NCI-H748 treated with DMSO at 0.1 percent for 48 hours (cell line): ENCODE measurements around the gene CCR3.

Experiments
- DNase-seq: peaks from one replicate; lab custom pipeline; 2025; lab: John Stamatoyannopoulos, UW

CCR3 gene

GRCh38 chr3:46221938-46222337, 20.3 kb upstream of the CCR3 start:
- DNase-seq: no peak

DNA sequence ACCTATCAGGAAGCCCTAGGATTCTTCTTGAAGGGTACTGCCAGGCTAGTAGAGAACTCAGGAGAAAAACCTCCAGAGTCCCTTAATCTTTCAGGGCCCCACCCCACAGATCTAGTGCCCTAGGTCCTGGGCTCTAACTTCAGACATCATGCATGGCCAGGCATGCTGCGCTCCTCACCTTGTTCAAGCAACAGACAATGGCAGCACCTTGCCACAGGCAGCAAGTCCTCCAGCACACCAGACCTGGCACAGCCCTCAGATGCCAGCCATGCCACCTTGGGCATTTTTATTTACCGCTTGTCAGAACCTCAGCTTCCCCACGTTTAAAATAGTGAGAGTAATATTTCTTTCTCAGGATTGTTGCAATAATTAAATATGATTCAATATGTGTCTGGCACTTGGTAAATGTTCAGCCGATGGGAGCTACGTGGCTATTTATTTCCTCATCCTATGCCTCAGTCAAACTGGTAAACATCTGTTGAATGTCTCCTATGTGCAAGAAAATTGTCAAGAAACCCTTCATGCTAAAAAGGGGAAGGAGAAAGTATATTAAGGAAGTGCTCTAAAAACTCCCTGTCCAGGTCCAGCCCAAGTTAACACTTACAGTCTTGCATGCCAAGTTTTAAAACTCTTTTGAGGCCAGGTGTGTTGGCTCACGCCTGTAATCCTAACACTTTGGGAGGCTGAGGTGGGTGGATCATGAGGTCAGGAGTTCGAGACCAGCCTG, 19.7 kb upstream of the CCR3 start:
- DNase-seq: no peak

GRCh38 chr3:46228260-46229242, 13.7 kb upstream of the CCR3 start:
- no peak for DNase-seq

DNA sequence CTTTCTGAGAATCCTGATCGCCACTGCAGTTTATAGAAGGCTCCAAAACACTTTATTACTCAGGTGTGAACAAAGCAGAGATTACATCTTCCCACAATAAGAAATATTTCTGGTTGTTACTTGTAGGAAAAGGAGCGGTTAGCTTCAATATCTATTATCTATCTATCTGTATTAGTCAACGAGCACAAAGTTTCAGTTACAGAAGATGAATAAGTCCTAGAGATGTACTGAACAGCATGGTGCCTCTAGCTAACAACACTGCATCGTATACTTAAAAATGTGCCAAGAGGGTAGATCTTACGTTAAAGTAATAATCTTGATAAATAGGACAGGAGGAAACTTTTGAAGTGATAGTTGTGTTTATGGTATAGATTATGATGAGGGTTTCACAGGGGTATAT, 10.9 kb upstream of the CCR3 start:
- no peak for DNase-seq

DNA sequence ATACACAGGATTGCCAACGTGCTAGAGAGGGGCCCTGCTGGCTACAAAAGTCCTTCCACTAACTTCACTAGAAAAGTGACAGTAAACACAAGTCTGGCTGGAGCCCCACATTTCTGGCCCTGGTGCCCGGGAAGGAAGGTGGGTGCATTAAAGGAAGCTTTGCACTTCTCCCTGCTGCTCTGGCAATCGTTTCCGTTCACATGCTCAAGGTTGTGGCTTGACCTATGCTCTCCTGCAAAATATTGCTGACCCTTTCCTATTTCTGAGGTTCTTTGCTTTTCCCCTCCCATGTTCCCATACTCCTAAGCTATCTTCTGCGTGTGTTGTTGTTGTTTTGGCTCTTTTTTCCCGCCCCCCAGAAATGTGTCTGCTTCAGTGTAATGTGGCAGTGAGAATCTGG, 9.1 kb upstream of the CCR3 start:
- DNase-seq: no peak

DNA sequence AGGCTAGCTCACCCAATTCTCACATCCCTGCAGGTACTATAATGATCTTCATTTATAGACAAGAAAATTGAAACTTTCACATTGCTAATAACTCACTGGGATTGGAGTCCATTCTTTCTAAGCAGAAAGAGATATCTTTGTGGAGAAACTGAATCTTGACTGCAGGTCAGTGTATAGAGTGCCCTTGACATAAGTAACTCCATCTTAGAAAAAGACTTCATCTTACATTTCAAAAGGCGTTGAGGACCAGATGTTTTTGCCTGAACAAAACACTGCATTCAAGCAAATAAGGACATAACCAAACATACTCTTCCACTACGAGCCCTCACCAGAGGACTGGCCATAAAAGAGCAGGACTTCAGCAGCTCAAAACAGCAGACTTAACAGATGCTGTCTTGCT, 6.8 kb upstream of the CCR3 start:
- no peak for DNase-seq

DNA sequence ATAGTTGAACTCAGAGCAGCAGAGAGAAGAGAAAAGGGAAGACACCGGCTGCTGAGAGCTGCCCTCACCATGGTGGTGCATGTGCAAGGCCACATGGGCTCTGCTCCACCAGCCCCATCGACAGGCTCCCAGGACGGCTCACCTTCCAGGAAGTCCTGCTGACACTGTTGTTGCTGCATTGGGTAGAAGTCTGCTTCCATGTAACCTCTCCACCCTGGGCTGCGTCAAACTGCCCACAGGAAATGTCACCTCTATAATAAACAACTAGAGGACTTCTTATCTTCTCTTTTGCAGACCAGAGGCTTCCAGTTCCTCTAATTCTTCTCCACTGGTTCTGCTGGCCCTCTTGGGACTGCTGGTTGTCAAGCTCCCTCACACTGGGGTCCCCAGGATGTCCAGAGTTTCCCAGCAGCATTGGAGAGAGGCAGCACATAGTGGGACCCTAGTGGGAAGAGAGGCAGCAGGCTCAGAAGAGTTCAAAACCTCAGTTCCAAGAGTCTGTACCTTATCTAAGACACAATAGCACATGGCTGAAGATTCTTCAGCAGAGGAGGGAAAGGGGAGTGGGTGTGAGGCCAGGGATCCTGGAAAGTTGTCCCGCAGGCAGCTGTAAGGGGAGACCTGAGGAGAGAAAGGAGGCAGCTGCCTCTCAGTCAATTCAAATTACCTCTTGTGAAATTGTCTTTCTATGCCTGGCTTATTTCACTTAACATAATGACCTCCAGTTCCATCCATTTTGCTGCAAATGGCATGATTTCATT, 5.8 kb upstream of the CCR3 start:
- DNase-seq: no peak

DNA sequence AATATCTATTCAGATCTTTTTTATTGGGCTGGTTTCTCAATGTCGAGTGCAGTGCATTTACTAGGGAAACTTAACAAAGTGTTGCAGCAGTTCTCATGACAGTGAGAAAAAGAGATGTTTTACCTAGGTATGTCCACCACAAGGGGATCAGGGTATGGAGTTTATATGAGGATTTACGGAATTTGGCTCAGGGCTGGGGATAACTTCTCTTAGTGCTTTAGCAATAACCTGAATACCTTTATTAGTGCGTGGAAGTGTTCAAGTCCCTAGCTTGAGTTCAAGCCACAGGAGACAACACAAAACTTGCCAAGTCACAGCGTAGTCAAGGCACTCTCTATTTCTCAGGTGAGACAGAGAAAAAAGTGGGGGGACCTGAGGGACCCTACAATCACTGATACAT, 3.9 kb upstream of the CCR3 start:
- no peak for DNase-seq

- no peak for DNase-seq
Observed at GRCh38 chr3:46239301-46239938, 2.8 kb upstream of the CCR3 start.

DNA sequence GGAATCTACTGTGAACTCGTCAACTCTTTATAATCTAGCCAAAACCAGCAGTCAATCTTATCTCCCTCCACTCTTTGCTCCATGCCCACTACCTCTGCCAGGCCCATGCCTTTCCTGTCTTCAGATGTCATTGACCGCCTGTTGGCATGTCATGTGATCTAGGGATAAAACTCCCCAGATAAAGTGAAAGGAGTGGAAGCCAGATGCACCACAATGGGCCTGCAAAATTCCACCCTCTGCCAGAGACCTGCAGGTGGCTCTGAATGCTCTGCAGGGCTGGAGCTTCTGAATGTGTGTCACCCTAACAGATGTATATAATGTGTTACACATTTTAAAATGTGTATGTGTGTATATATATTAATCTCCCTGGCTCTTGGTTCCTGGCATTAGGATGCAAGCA, 2.3 kb upstream of the CCR3 start:
- no peak for DNase-seq

DNA sequence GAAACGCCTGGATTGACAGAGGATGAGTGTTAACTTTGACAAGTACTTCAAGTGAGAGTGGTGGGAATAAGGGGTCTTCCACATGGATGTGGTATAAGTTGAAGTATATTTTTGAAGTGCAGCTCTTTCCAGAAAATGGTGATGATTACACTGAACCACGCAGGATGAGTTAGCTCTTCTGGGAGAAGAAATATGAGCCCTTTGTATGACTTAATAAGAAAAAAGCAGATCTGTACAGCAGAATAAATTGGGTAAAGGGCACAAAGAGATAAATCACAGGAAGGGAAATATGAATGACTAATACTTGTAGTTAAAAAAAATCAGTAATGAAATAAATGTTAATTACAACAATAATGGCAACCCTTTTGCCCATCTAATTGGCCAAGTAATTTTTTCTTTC, 1.3 kb downstream of the CCR3 start:
- DNase-seq: no peak

DNA sequence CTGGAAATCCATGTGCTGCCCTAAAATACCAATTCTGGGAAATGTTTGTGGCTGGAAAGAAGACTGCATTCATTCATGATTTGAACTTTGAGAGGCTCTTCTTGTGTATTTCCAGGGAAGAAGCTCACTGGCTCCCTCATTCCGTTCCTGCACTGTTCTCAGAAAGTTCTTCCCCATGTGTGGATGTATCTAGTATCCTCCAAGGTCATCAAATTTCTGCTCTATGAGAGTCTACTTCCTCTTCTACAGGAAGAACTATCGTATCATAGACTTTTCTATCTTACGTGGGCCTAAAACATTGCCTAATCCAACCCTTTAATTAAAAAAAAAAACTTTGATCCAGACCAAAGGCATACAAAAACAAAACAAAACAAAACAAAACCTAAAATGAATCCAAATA, 2.9 kb downstream of the CCR3 start:
- DNase-seq: no peak

DNA sequence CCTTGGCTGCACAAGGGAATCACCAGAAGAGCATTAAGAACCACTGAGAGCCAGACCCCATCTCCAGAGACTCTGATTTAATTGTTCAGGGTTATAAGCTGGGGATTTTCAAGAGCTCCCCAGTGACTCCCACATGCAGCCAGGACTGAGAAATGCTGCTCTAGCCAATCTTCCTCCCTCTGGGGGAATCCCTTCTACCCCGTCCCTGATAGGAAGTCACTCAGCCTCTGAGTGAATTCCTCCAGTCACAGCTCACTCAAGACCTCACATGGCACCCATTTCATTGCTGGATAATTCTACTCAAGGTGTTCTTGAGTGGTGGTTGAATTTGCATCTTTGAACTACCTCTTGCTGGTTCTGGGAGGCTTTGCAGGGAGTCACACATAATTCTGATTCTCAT, 10.7 kb downstream of the CCR3 start:
- no peak for DNase-seq

DNA sequence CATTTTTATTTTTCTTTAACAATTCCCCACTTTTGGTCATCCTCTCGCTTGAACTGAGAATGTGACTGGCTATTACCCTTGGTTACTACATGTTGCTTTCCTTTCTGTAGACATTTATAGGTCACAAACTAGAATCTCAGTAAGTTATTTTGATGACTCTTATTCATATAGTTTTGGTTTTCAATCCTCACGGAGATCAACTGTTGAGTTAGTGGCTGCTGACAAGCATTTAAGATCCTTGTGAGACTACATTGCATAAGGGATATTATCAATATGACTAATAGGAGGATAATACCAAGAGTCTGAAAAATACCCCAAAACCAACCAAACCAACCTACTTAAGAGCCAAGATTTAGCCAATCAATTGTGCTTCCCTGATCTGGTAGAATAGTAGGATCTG, 16.3 kb downstream of the CCR3 start:
- DNase-seq: no peak

DNA sequence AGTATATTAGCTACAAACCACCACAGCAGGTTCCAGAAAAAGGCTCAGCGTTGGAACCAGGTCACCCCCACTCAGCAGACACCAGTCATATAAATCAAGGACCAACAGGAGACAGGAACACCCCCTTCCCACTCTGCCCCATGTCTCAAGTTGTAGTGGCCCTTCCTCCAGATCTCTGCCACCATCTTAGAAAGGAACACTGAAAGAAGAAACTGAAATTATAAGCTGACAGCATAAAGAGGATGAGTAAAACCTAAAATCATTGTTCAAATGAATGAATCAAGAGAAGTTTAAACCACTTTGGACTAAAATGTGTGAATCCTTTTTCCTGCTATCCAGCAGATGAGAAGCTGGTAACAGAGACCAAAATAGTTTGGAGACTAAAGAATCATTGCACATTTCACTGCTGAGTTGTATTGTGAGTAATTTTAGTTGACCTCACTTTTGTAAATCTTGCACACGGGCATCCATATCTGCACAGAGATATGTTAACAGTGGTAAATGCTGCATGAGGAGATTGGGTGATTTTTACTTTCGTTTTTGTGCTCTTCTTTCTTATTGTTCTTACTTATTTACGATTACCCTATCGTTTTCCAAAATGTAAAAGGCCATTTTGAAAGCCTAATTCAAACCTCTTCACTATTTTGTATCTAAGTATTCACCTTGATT, 19.8 kb downstream of the CCR3 start:
- no peak for DNase-seq

DNA sequence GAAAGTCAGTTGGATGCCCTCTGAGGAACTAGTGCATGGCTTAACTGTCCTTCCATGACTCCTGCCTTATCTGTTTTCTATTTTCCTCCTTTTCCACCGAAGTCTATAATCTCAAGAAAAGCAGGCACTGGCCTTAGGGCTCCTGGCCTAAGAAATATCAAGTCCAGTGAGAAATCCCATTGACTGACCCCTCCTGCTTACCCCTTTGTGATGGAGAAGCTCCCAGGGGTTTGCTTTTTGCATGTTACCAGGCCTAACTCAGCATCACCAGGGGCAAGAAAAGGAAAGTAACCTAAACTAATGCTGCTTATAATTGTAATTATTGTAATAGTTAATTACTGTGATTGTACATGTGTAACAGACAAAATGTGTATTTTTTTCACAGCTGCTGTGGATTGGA, 21.7 kb downstream of the CCR3 start:
- DNase-seq: no peak

DNA sequence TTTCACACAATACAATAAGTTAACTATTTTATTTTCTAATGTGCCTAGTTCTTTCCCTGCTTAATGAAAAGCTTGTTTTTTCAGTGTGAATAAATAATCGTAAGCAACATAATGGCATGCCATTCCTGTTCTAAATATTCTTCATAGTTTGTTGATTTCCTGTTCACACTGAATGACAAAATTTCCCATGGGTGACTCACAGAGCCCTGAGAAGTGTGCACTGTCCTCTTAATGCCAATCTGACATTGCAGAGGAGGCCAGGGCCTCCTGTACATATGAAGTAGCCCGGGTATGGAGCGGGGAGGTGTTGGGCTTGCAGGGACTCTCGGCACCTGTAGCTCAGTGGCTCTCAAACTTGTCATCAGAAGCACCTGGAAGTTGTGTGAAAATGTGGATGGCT, 24.3 kb downstream of the CCR3 start:
- no peak for DNase-seq

DNA sequence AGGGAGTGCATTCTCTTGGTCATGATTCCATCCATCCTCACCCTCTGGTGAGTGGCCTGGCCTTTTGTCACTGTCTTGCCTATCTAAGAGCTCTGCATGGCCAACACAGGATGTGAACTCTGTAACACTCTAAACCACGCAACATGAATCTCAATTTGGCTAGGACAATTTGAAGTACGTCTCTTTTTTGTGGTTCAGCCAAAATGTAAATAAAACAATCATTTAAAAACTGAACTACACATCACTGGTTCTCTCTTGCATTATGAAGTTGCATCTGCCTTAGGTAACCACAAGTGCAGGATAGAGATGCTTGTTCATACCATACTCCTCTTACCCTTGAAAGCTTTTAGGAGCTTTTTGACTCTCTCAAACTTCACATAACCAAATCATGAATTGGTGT, 27.3 kb downstream of the CCR3 start:
- no peak for DNase-seq

GRCh38 chr3:46270474-46270873, 28.2 kb downstream of the CCR3 start:
- DNase-seq: no peak

- no peak for DNase-seq
Observed at GRCh38 chr3:46271209-46271745, 29.0 kb downstream of the CCR3 start.

DNA sequence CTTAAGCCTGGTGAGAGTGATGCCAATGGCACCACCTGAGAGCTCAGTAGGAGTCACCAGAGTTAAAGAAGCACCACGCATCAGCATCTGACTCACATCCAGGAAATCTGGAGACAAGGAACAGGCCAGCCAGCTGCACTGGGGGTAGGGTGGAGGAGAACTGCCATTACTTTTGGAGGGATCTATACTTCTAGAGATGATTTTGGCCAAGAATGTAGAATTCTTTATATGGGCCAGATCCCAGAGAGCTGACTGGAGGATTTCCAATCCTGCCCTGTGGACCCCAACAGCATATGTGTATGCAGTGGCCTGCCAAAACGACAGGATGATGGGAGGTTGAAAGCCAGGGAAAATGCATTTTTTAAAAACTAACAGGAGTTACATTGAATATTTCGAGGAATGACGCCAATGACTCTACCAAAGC, 29.8 kb downstream of the CCR3 start:
- DNase-seq: no peak
